Measurements from ENCODE around the gene ATP6V0B. TPM values are rescaled to one million over a fixed set of nuclear protein-coding genes. Genes with fewer than 3 reads are reported as not detected.

The ATP6V0B gene
- total and polyA plus RNA-seq, 9 of the 15 experiments (the other 6 are each of a cell fraction or from before 2014, with no cell fraction given): 137 to 328 (median 220) TPM

- TF ChIP-seq ZNF512 (tag; IDR thresholded peaks at IDR 0.05) (no peak), MAX (CRISPR knock-in tag; IDR thresholded peaks at IDR 0.05) (peak; percentile 91), E2F6 (IDR thresholded peaks at IDR 0.05; ENCODE audit: borderline replicate concordance in 1 of 2, extremely low read depth in 1 of 2, insufficient read depth in 1 of 2, insufficient read length in 1 of 2, low read depth in 1 of 2, low read length in 1 of 2, poor library complexity in 1 of 2, severe bottlenecking in 1 of 2) (peak; percentile 29 to 34), SNAPC5 (CRISPR knock-in tag; IDR thresholded peaks at IDR 0.05) (no peak), HDAC2 (IDR thresholded peaks at IDR 0.05) (peak; percentile 99), HMG20B (CRISPR knock-in tag; IDR thresholded peaks at IDR 0.05) (no peak), PKNOX1 (IDR thresholded peaks at IDR 0.05) (peak; percentile 69), ZNF133 (CRISPR knock-in tag; IDR thresholded peaks at IDR 0.05) (no peak), PHF20 (IDR thresholded peaks at IDR 0.05; ENCODE audit: partially characterized antibody) (peak; percentile 87), NCOA2 (IDR thresholded peaks at IDR 0.05; ENCODE audit: partially characterized antibody in 2 of 2) (no peak), NFRKB (IDR thresholded peaks at IDR 0.05; ENCODE audit: low read depth) (no peak), SAP30 (IDR thresholded peaks at IDR 0.05; ENCODE audit: borderline replicate concordance, insufficient read depth, low read depth, low read length, poor library complexity, severe bottlenecking) (peak; percentile 100), ZNF140 (CRISPR knock-in tag; IDR thresholded peaks at IDR 0.05) (no peak), POU5F1 (IDR thresholded peaks at IDR 0.05; ENCODE audit: borderline replicate concordance, low read depth, low read length, partially characterized antibody) (peak; percentile 57), C11orf30 (IDR thresholded peaks at IDR 0.05; ENCODE audit: low read depth) (peak; percentile 81), MBD1 (CRISPR knock-in tag; IDR thresholded peaks at IDR 0.05) (no peak), DIDO1 (tag; IDR thresholded peaks at IDR 0.05; ENCODE audit: low read depth) (no peak; the same call in none of the 2 replicates), NONO (IDR thresholded peaks at IDR 0.05; ENCODE audit: low read depth in 2 of 2, low read length in 1 of 2) (no peak), NFIC (IDR thresholded peaks at IDR 0.05) (no peak)
These were observed 4.9 kb upstream of the ATP6V0B start, which contains the start of gene DPH2 (continued) for GRCh38 chr1:43969746-43970466.

Measured in K562 (cell line).